ENCODE results near the gene GMPR2.

Gene GMPR2

DNA sequence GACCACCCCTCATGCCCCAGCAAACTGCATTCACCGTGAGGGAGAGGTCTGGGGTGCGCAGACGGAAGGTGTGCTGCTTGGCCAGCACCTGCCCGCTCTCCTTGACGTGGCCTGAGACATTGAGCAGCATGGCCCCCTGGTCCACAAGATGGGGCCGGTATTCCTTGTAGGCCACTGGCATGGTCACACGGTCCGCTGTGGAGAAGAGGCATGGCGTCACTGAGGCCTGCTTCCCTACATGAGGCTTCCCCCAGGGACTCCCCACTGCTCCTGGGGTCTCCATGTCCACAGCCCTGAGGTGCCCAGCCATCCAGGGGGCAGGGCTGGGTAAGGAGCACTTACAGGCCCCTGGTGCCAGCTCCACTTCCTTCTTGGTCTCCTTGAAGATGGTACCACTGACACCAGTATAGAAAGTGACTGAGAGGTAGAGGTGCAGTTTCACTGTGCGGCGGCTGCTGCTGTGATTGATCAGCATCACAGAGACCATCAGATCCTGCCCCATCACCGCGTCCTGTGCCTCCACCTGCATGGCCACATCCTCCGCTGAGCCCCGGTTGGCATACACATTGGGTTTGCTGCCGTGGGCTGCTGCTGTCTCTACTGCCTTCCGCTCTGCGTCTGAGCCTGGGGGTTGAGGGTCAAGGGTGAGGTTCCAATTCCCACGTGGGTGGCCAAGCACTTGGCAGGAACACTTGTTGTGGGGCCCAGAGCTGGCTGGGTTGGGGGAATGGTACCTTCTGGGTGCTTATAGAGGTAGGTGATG is 22.1 kb downstream of the GMPR2 start:
- no peak for FAIRE-seq

- FAIRE-seq = no peak
Measured at GRCh38 chr14:24255438-24255837, 22.7 kb downstream of the GMPR2 start.

GRCh38 chr14:24255931-24256711 is 23.4 kb downstream of the GMPR2 start:
- no peak for FAIRE-seq

DNA sequence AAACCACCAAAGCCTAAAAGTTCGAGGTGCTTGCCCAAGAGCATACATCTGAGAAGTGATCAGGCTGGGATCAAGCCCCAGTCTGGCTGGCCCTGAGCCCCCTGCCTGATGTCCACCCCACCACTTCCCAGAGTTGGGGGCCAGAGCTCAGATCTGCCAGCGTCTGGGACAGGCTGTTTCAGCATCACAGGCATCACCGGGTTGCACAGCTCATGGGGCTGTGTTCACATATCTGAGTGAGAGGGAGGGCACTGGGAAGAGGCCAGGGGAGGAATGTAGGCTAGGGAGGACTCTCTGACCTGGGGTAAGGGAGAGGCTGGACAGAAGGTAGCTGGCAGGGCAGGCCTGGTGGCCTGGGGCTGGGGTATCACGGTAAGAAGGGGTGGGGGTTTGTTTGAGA is 24.2 kb downstream of the GMPR2 start:
- FAIRE-seq = no peak

DNA sequence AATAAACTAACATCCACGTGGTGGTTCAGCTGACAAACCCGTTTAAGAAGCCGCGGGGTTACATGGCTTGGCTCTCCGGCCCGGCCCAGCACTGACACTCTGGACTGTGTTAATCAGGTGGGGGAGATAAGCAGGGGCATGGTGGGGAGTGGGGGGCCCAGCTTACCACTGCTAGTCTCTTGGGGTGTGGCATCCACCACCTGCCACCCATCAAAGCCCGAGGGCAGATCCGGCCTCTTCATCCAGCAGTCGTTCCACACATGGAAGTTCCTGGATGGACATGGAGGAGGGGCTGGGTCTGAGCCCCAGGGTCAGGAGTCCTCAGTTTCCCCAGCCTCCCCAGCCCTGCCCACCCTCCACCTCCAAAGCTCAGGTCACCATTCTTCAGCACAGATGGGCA is 25.4 kb downstream of the GMPR2 start:
- FAIRE-seq = no peak

- no peak for FAIRE-seq
Measured at GRCh38 chr14:24258548-24259265, 26.0 kb downstream of the GMPR2 start.

DNA sequence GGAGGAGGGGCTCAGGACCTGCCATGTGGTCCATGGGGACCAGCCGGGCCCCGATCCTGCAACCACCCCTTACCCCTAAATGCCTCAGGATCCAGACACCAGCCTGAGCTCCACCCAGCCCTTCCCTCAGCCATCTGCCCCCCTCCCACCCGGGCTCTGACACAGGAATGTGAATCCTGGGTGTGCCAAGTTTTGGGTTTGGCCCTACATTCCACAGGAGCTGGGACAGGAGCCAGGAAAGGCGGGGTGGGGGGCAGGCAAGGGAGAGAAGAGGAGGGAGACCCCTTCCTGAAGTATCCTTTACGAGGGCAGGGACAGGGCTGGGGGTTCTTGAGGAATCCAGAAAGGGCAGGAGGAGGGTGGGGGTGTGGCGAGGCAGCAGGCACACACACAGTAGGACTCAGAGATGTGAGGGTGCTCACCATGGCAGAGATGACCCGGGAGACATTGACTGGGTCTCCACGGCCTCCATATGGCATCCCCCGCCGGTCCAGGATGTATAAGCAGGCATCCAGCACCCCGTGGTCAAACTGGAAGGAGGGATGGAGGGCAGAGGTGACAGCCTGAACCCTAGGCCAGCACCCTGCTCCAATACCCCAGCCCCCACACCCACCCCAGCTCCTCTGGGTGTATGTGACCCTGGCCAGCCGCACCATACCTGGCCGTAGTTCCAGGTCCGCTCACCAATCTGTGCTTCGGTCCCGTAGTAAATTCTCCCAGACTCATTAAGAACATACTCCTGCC is 26.7 kb downstream of the GMPR2 start:
- FAIRE-seq = no peak

DNA sequence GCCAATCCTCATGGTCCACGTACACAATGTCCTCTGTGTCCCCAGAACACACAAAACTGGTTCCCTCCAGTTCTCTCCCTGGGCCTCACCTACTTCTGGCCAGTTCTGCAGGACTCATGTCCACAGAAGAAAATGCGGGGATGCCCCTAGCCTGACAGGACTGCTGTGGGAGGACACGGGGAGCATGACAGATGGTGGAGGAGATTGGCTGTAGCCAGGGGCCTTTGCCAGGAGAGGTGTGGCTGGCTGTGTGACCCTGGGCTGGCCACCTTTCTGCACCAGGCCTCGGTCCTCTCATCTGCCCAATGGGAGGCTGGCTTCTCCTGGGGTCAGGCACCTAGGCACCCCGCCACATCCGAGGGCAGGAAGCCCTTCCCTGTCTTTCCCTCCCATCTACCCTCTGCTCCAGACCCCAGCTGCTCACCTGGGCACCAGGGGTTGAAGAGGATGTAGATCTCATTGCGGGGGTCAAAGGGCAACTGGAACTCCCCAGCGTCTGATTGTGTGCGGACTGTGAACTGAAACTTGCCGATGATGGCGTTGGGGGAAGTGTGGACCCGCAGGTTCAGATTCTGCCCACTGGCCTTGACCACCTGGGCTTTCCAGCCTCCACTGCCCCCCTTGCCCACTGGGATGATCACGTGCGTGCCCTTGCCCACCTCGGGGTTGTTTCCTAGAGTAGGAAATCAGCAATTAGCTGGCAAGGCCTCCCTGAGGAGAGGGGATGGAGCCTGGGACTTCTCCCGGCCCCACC is 27.5 kb downstream of the GMPR2 start:
- FAIRE-seq = no peak

DNA sequence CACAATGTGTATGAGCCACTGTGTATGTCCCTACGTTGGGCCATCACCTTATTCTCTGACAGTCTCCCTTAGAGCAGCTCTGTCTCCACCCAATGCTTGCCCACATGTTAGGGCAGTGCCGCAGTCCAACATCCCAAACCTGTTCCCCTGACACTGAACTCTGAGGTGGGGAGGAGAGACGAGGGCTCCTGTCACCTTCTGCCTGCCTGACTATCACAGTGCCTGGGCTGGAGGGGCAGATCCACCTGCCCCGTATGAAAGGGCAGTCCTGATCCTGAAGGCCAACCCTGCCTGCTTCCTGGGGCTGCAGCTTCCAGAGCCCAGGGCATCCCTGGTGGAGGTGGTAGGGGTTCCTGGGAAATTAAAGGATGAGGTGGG is 28.0 kb downstream of the GMPR2 start:
- FAIRE-seq = no peak

- FAIRE-seq = no peak
Measured at GRCh38 chr14:24261256-24261968, 28.7 kb downstream of the GMPR2 start.

GRCh38 chr14:24261969-24262327 is 29.2 kb downstream of the GMPR2 start:
- FAIRE-seq = no peak

GRCh38 chr14:24262821-24263733 is 30.3 kb downstream of the GMPR2 start, which contains the start of gene TGM1:
Gene TGM1, minus strand, starts transcription at chr14:24263177. Its CDS starts 825 bp downstream, at chr14:24262352.
- no peak for FAIRE-seq

- FAIRE-seq = no peak
Measured at GRCh38 chr14:24263848-24264247, 31.1 kb downstream of the GMPR2 start.

GRCh38 chr14:24264298-24264697 is 31.6 kb downstream of the GMPR2 start:
- no peak for FAIRE-seq

DNA sequence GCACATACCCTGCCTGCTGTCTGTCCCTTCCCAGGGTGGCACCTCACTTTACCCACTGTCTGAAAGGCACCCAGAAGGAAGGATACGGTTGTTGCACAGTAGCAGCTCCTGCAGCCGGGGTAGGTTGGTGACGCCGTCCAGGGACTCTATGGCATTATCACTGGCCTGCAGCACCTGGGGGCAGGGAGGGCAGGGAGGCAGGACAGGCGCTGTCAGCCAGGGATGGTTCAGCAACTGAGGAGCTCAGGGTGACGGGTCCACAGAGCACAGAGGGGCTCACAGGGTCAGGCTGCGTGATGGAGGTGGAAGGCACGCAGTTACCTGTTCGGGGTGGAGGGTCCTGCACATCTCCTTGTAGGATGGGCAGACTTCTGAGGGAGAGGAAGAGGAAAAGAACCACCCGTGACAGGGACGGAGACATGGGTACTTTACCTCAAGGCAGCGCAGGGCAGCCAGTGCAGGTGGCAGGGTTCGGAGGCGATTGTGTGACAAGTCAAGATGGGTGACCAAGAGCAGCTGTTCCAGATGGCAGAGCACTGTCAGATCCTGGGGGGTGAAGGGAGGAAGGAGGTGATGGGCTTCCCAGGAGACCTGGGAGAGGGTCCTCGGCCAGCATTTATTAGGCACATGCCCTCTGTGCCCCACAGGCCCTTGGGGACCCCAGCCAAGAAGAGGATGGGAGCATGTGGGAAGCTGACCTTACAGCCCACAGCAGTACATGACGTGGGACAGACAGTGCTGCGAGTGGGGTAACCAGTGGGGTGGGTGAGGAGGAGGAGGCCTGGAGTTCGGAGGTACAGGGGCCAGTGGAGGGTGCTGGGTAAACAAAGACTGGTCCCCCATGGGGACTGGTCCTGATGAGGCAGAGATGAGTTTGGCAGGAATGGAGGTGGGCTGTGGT is 33.9 kb downstream of the GMPR2 start:
- FAIRE-seq = no peak

DNA sequence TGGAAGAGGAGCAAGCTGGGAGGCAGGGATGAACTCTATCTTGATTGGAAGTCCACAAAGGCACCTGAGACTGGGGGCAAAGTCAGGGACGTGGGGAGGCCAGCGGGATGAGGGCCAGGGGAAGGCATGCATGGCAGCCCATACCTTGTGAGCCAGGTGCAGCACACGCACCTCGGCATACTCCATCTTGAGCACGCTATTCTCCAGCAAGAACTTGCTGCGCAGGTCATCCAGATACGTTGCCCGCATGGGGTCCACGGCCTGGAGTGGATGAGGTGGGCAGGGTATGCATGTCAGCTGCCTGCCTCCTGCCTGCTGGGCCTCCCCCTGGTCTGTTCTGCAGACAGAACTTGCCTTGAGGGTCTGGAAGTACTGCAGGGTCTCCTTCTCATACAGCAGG is 34.8 kb downstream of the GMPR2 start:
- FAIRE-seq = no peak

- no peak for FAIRE-seq
Measured at GRCh38 chr14:24268225-24268624, 35.5 kb downstream of the GMPR2 start.

- no peak for FAIRE-seq
Measured at GRCh38 chr14:24269368-24269767, 36.6 kb downstream of the GMPR2 start.

DNA sequence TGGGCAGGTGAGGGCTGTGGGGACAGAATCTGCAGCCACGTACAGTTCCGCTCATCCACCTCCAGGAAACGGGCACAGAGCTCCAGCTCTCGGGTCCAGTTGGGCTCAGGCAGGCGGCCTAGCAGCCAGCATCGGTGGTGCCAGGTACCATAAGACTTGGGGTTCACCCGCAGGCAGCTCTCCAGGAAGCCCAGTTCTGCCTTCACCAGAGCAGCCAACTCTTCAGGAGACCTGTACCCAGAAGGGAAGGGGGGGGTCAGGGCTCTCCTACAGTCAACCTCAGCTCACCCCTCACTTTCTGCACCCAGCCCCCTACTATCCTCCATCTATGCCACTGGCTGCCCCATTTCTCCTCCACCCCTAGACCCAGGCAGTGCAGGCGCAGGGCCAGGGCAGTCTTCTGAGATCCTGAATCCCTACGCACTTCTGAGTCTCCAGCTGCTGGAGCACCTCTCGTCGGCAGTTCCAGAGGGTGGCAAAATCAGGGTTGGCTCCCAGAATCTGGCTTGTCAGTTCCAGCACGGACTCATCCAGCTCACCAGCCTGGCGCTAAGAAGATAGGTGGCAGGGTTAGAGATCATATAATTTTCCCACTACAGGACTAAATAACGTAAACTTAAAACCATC is 37.3 kb downstream of the GMPR2 start:
- FAIRE-seq = no peak
